HG03521 (cell line): ENCODE data around the gene ACTR1A.
"Not testable (repeated sequence)": the region's sequence is repeated elsewhere in the genome, so short reads cannot be mapped to it uniquely, and the experiment has no call there.

Experiments used
- ATAC-seq: cut with Tn5 transposase; IDR thresholded peaks from one replicate; pipeline ENCODE4 v1.9.1; 2021; ENCODE audit warnings: mild to moderate bottlenecking, moderate library complexity; ENCODE audit not compliant: unreplicated experiment

ACTR1A gene

GRCh38 chr10:102455893-102456471, 46.5 kb downstream of the ACTR1A start:
- ATAC-seq = no peak

- ATAC-seq = not testable (repeated sequence)
Measured at GRCh38 chr10:102454662-102455487, 47.6 kb downstream of the ACTR1A start.

GRCh38 chr10:102453502-102453901, 49.0 kb downstream of the ACTR1A start:
- no peak for ATAC-seq

GRCh38 chr10:102452672-102453340, 49.7 kb downstream of the ACTR1A start:
- no peak for ATAC-seq

GRCh38 chr10:102451105-102451969, 51.2 kb downstream of the ACTR1A start, which contains the start of gene C10orf95:
C10orf95 (minus strand) TSS chr10:102451543; CDS start chr10:102451093, 450 bp downstream.
- ATAC-seq = no peak

GRCh38 chr10:102450374-102451104, 52.0 kb downstream of the ACTR1A start:
- ATAC-seq = peak; percentile 81

GRCh38 chr10:102450124-102450373, 52.5 kb downstream of the ACTR1A start:
- ATAC-seq = no peak

- ATAC-seq = peak; percentile 39
Measured at GRCh38 chr10:102449321-102450123, 53.0 kb downstream of the ACTR1A start.

- no peak for ATAC-seq
Measured at GRCh38 chr10:102444851-102445250, 57.7 kb downstream of the ACTR1A start.

GRCh38 chr10:102438374-102438773, 64.1 kb downstream of the ACTR1A start:
- no peak for ATAC-seq

GRCh38 chr10:102437515-102437914, 65.0 kb downstream of the ACTR1A start:
- no peak for ATAC-seq

GRCh38 chr10:102436312-102436711, 66.2 kb downstream of the ACTR1A start:
- ATAC-seq = no peak

- no peak for ATAC-seq
Measured at GRCh38 chr10:102435529-102436233, 66.8 kb downstream of the ACTR1A start.

GRCh38 chr10:102435133-102435497, 67.4 kb downstream of the ACTR1A start:
- ATAC-seq = no peak

GRCh38 chr10:102434394-102435132, 67.9 kb downstream of the ACTR1A start:
- ATAC-seq = no peak

- no peak for ATAC-seq
Measured at GRCh38 chr10:102433619-102434046, 68.9 kb downstream of the ACTR1A start.

GRCh38 chr10:102432162-102432950, 70.2 kb downstream of the ACTR1A start, which contains the start of gene CUEDC2:
CUEDC2 (minus strand) TSS chr10:102432574; CDS start chr10:102425188, 7,386 bp downstream.
- peak; percentile 79 for ATAC-seq
